Body of pancreas (tissue), 4 donors: Measurements from ENCODE around the gene DDX10. TPM values are rescaled to one million over a fixed set of nuclear protein-coding genes. Genes with fewer than 3 reads are reported as not detected.

ENCODE experiments used
- ATAC-seq: fragments of 150-250 bp; one replicate; pipeline ENCODE4 v1.9.1; 2016
- DNase-seq, 4 donors: peaks; one replicate each; pipeline ENCODE4 v3.0.0-alpha.2; 2019
- H3K27ac ChIP-seq, 4 donors: fragments of 200-600 bp; sonication (generic); 1 replicate in 3 of 4; 2 replicates in 1 of 4; pipeline versions ENCODE4 v1.5.1 to v1.6.1; 2016 to 2019; ENCODE audit warnings: mild to moderate bottlenecking in 1 of 4, mixed read lengths in 1 of 4, moderate library complexity in 1 of 4
- H3K27me3 ChIP-seq, 2 donors: fragments of 200-600 bp; sonication (generic); one replicate each; pipeline ENCODE4 v1.6.0; 2016; ENCODE audit warnings: mild to moderate bottlenecking in 1 of 2
- H3K36me3 ChIP-seq, 2 donors: fragments of 200-600 bp; sonication (generic); replicated peaks in 1 of 2; 2 replicates each; pipeline ENCODE4 v1.5.1; 2016; ENCODE audit warnings: low read depth in 2 of 2; ENCODE audit not compliant: insufficient read depth in 1 of 2
- H3K4me1 ChIP-seq: fragments of 200-600 bp; sonication (generic); one replicate; pipeline ENCODE4 v1.6.0; 2016
- H3K4me3 ChIP-seq, 2 donors: fragments of 200-600 bp; sonication (generic); 1 replicate in 1 of 2; 2 replicates in 1 of 2; pipeline ENCODE4 v1.5.1; 2016 to 2019
- H3K9me3 ChIP-seq, 3 donors: fragments of 200-600 bp; sonication (generic); 1 replicate in 2 of 3; 2 replicates in 1 of 3; pipeline ENCODE4 v1.5.1; 2016
- POLR2A ChIP-seq, 3 donors: fragments of 450-650 bp; IDR thresholded peaks; one replicate each; pipeline ENCODE4 v1.6.1; 2016; ENCODE audit warnings: antibody characterized with exemption in 3 of 3, mild to moderate bottlenecking in 2 of 3
- WGBS, 2 donors: methylation state at CpG; one replicate each; pipeline ENCODE4 v1.1.5; 2017; 5-methylcytosine and 5-hydroxymethylcytosine counted together
- intact Hi-C: fragments of 100-400 bp; cut with DNase I; formaldehyde crosslinking; loops from one replicate; pipeline ENCODE4 v1.15.1; 2023
- total RNA-seq, 2 donors: library from RNA; depleted of rRNA; stranded (reverse); fragments of >200 nt; gene quantifications; one replicate each; pipeline ENCODE4 v1.1.0, GENCODE V29; 2016
- TF ChIP-seq, protein P1 (sequence below), 7 experiments: fragments of 450-650 bp in 4 of 7; fragments of 200-600 bp in 3 of 7; sonication (generic) in 3 of 7; IDR thresholded peaks; one replicate each; pipeline ENCODE4 v1.5.1; 2016 to 2019; ENCODE audit warnings: antibody characterized with exemption in 7 of 7

DDX10 gene
- total RNA-seq, 2 donors from 2014 or later, result 11.7 to 18.5 TPM

DNA sequence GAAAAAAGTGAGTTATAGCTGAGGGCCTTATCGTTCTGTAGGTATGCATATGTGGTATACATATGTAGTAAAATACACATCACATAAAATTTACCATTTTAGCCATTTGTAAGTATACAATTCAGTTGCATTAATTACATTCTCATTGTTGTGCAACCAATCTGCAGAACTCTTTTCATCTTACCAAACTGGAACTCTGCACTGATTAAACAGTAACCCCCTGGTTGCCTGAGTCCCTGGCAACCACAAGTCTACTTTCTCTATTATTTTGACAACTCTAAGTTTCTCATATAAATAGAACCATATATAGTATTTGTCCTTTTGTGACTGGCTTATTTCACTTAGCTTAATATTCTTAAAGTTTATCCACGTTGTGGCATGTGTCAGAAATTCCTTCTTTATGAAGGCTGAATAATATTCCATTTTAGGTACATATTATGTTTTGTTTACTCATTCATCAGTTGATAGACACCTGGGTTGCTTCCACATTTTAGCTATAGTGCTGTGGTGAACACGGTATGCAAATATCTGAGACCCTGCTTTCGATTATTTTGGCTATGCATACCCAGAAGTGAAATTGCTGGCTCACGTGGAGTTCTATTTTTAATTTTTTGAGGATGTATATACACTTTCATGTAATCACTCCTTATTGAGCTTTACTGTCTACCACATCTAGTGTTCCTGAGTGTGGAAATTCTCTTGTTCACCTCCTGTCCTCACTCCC lies 1.6 kb upstream of the DDX10 start:
- TF ChIP-seq POLR2A (IDR thresholded peaks at IDR 0.05), result no peak
- TF ChIP-seq, protein P1, sequence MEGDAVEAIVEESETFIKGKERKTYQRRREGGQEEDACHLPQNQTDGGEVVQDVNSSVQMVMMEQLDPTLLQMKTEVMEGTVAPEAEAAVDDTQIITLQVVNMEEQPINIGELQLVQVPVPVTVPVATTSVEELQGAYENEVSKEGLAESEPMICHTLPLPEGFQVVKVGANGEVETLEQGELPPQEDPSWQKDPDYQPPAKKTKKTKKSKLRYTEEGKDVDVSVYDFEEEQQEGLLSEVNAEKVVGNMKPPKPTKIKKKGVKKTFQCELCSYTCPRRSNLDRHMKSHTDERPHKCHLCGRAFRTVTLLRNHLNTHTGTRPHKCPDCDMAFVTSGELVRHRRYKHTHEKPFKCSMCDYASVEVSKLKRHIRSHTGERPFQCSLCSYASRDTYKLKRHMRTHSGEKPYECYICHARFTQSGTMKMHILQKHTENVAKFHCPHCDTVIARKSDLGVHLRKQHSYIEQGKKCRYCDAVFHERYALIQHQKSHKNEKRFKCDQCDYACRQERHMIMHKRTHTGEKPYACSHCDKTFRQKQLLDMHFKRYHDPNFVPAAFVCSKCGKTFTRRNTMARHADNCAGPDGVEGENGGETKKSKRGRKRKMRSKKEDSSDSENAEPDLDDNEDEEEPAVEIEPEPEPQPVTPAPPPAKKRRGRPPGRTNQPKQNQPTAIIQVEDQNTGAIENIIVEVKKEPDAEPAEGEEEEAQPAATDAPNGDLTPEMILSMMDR (IDR thresholded peaks at IDR 0.05), result no peak

DNA sequence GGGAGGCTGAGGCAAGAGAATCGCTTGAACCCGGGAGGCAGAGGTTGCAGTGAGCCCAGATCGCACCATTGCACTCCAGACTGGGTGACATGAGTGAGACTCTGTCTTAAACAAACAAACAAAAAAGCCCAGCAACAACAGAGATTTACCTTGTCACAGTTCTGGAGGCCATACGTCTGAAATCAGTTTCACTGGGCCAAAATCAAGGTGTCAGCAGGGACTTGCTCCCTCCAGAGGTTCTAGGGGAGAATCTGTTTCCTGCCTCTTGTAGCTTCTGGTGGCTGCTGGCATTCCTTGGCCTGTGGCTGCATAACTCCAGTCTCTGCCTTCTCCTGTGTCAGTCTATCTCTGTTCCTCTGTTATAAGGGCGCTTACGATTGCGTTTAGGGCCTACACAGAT lies 1.5 kb downstream of the DDX10 start:
- DNase-seq, result no peak
- Histone ChIP-seq H3K36me3 (no peaks in the 10 kb centered on the region), H3K4me1 (peaks cover 31% of the 10 kb centered on the region), H3K4me3 (no peak overlapping the region), H3K9me3 (no peaks in the 10 kb centered on the region), H3K27me3 (no peaks in the 10 kb centered on the region), H3K27ac (no peak overlapping the region)
- ATAC-seq, result no peak
- intact Hi-C loops, result no loop called here
- TF ChIP-seq POLR2A (IDR thresholded peaks at IDR 0.05), result no peak
- TF ChIP-seq, protein P1 (IDR thresholded peaks at IDR 0.05), result no peak
- WGBS, 2 donors, result 88 to 89% methylated on average over 7 of the region's 7 CpGs

More for the DNA sequence above, 1.6 kb upstream of the DDX10 start:
- H3K36me3 ChIP-seq, result no peaks in the 10 kb centered on the region
- H3K27me3 ChIP-seq, result no peaks in the 10 kb centered on the region
- intact Hi-C loops, result no loop called here
- H3K4me1 ChIP-seq, result peaks cover 31% of the 10 kb centered on the region
- no peak for ATAC-seq
- no peak overlapping the region for H3K4me3 ChIP-seq
- 71 to 77% methylated on average over 5 of the region's 5 CpGs for WGBS, 2 donors
- no peaks in the 10 kb centered on the region for H3K9me3 ChIP-seq
- H3K27ac ChIP-seq, result no peak overlapping the region
- no peak for DNase-seq

DNA sequence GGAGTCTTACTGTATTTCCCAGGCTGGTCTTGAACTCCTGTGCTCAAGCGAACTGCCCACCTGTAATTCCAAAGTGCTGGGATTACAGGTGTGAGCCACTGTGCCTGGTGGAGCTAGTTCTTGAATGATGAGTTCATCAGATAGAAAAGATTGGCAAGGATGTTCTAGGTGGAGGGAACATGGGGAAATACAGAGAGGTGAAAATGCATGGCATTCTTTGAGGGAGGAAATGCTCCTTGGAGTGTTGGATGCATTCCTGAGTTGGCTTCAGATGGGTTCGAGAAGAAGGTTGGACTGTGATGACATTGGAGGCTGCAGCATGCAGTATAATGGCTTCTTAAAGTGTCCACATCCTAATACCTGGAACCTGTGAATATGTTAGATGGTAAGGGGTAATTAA lies 4.4 kb downstream of the DDX10 start:
- Histone ChIP-seq H3K27me3 (no peaks in the 10 kb centered on the region), H3K4me3 (no peak overlapping the region), H3K9me3 (no peaks in the 10 kb centered on the region), H3K36me3 (no peaks in the 10 kb centered on the region), H3K27ac (no peak overlapping the region), H3K4me1 (peaks cover 28% of the 10 kb centered on the region)
- ATAC-seq, result no peak
- WGBS, 2 donors, result 82 to 92% methylated on average over 2 of the region's 2 CpGs
- TF ChIP-seq POLR2A (IDR thresholded peaks at IDR 0.05), result no peak
- TF ChIP-seq, protein P1 (IDR thresholded peaks at IDR 0.05), result no peak
- no peak for DNase-seq
- intact Hi-C loops, result no loop called here

DNA sequence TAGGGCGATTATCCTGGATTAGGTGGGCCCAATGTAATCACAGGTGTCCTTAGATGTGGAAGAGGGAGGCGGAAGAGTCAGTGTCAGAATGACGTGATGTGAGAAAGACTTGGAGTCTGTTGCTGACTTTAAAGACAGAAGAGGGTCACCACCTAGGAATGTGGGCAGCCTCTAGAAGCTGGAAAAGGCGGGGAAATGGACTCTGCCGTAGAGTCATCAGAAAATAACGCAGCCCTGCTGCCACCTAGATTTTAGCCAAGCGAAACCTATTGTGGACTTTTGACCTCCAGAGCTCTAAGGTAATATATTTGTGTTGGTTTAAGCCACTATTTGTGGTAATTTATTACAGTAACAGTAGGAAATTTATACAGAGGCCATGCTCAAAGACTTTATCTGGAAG lies 4.8 kb downstream of the DDX10 start:
- DNase-seq (no peak), ATAC-seq (no peak)
- intact Hi-C loops, result no loop called here
- Histone ChIP-seq H3K9me3 (no peaks in the 10 kb centered on the region), H3K27ac (no peak overlapping the region), H3K4me1 (peaks cover 26% of the 10 kb centered on the region), H3K4me3 (no peak overlapping the region), H3K36me3 (no peaks in the 10 kb centered on the region), H3K27me3 (no peaks in the 10 kb centered on the region)
- 89 to 92% methylated on average over 7 of the region's 7 CpGs for WGBS, 2 donors
- TF ChIP-seq, protein P1 (IDR thresholded peaks at IDR 0.05), result no peak

DNA sequence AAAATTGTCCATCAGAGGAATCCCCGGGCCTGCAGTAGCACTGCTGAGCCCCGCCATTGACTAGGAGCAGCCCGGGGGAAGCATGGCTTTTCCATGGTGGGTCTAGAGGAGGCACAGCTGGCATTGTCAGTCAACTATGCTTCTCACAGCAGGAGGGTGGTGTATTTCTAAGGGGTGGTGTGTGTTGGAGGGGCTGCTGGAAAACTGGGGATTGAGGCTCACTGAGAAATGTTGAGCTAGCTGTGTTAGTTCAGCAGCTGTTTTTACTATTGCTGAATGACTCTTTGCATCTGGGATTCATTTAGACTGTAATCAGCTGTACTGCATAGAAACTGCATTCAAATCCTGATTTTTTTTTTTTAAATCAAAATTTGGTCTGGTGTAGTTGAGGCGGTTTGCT lies 5.6 kb downstream of the DDX10 start:
- Histone ChIP-seq H3K36me3 (peaks cover 0 to under 1% of the 10 kb centered on the region in 2 donors), H3K9me3 (no peaks in the 10 kb centered on the region), H3K4me3 (no peak overlapping the region), H3K4me1 (peaks cover 26% of the 10 kb centered on the region), H3K27me3 (no peaks in the 10 kb centered on the region), H3K27ac (no peak overlapping the region)
- intact Hi-C loops, result no loop called here
- no peak for ATAC-seq
- TF ChIP-seq POLR2A (IDR thresholded peaks at IDR 0.05), result no peak
- TF ChIP-seq, protein P1 (IDR thresholded peaks at IDR 0.05), result no peak
- DNase-seq, result no peak
- 93 to 96% methylated on average over 4 of the region's 4 CpGs for WGBS, 2 donors
